Measurements from ENCODE around the gene TIMM23.

- TF ChIP-seq CTCF (IDR thresholded peaks at IDR 0.05) (no peak), POLR2A (IDR thresholded peaks at IDR 0.05) (no peak), EP300 (IDR thresholded peaks at IDR 0.05) (no peak)
Observed at GRCh38 chr10:46033602-46034011, 61.3 kb downstream of the TIMM23 start.

Data from sigmoid colon (tissue), 4 donors.